ENCODE data around the gene DPH1. TPM values are rescaled to one million over a fixed set of nuclear protein-coding genes. Genes with fewer than 3 reads are reported as not detected.
A peak's percentile ranks its signal among the peaks of the same experiment; 100 is the strongest.

The DPH1 gene
- total RNA-seq, 2 donors from 2014 or later, result 31.1 to 48.3 TPM

GRCh38 chr17:1995321-1995892, 34.5 kb upstream of the DPH1 start:
- TF ChIP-seq CTCF (conservative IDR thresholded peaks at IDR 0.05), result no peak
- H3K4me1 ChIP-seq (ENCODE audit: control insufficient read depth, insufficient read depth, low read length), result peaks cover 31% of the 10 kb centered on the region
- Mint-ChIP-seq H3K27me3 (ENCODE audit: insufficient read depth) (peaks cover 31% of the 10 kb centered on the region), H3K9me3 (no peaks in the 10 kb centered on the region), H3K4me3 (peak overlapping the region; percentile 10), H3K27ac (peak overlapping the region; percentile 10), H3K36me3 (ENCODE audit: low read depth) (peaks cover 2% of the 10 kb centered on the region), H3K4me1 (peaks cover 34% of the 10 kb centered on the region)
- no peak overlapping the region for H3K27ac ChIP-seq (ENCODE audit: low read depth, low read length)
- H3K9me3 ChIP-seq (ENCODE audit: control insufficient read depth, low read length), result no peaks in the 10 kb centered on the region
- DNase-seq, result no peak
- H3K4me3 ChIP-seq (ENCODE audit: low read length), result no peak overlapping the region
- 82 to 86% methylated on average over 13 to 16 of the region's 16 CpGs for WGBS, 2 experiments (ENCODE audit: insufficient coverage in 1 of 2, insufficient read length in 1 of 2)
- H3K27me3 ChIP-seq (ENCODE audit: control insufficient read depth, insufficient read depth, low read length, poor library complexity, severe bottlenecking), result no peaks in the 10 kb centered on the region
- H3K36me3 ChIP-seq (ENCODE audit: control insufficient read depth, insufficient read depth, low read length), result peaks cover 7% of the 10 kb centered on the region
- H3K9ac ChIP-seq (ENCODE audit: extremely low read depth, low read length, poor library complexity, severe bottlenecking), result no peak overlapping the region

GRCh38 chr17:1995907-1996799, 33.8 kb upstream of the DPH1 start:
- Mint-ChIP-seq H3K4me3 (peak overlapping the region; percentile 10), H3K27me3 (ENCODE audit: insufficient read depth) (peaks cover 29% of the 10 kb centered on the region), H3K27ac (peak overlapping the region; percentile 31), H3K36me3 (ENCODE audit: low read depth) (peaks cover 2% of the 10 kb centered on the region), H3K4me1 (peaks cover 30% of the 10 kb centered on the region), H3K9me3 (no peaks in the 10 kb centered on the region)
- peak overlapping the region; percentile 61 for H3K4me3 ChIP-seq (ENCODE audit: low read length)
- 70% methylated on average over 7 to 13 of the region's 14 CpGs for WGBS, 2 experiments (ENCODE audit: insufficient coverage in 1 of 2, insufficient read length in 1 of 2)
- no peaks in the 10 kb centered on the region for H3K27me3 ChIP-seq (ENCODE audit: control insufficient read depth, insufficient read depth, low read length, poor library complexity, severe bottlenecking)
- H3K27ac ChIP-seq (ENCODE audit: low read depth, low read length), result no peak overlapping the region
- TF ChIP-seq CTCF (conservative IDR thresholded peaks at IDR 0.05), result no peak
- peaks cover 31% of the 10 kb centered on the region for H3K4me1 ChIP-seq (ENCODE audit: control insufficient read depth, insufficient read depth, low read length)
- no peak for DNase-seq
- H3K9me3 ChIP-seq (ENCODE audit: control insufficient read depth, low read length), result no peaks in the 10 kb centered on the region
- no peak overlapping the region for H3K9ac ChIP-seq (ENCODE audit: extremely low read depth, low read length, poor library complexity, severe bottlenecking)
- peaks cover 7% of the 10 kb centered on the region for H3K36me3 ChIP-seq (ENCODE audit: control insufficient read depth, insufficient read depth, low read length)

GRCh38 chr17:1996800-1997288, 33.1 kb upstream of the DPH1 start:
- no peaks in the 10 kb centered on the region for H3K9me3 Mint-ChIP-seq
- TF ChIP-seq CTCF (conservative IDR thresholded peaks at IDR 0.05), result no peak
- H3K27me3 ChIP-seq (ENCODE audit: control insufficient read depth, insufficient read depth, low read length, poor library complexity, severe bottlenecking), result no peaks in the 10 kb centered on the region
- peak overlapping the region; percentile 56 for H3K27ac Mint-ChIP-seq
- DNase-seq, result no peak
- H3K27ac ChIP-seq (ENCODE audit: low read depth, low read length), result no peak overlapping the region
- H3K4me1 ChIP-seq (ENCODE audit: control insufficient read depth, insufficient read depth, low read length), result peaks cover 31% of the 10 kb centered on the region
- H3K36me3 ChIP-seq (ENCODE audit: control insufficient read depth, insufficient read depth, low read length), result peaks cover 7% of the 10 kb centered on the region
- H3K36me3 Mint-ChIP-seq (ENCODE audit: low read depth), result peaks cover 2% of the 10 kb centered on the region
- H3K4me1 Mint-ChIP-seq, result peaks cover 30% of the 10 kb centered on the region
- H3K9ac ChIP-seq (ENCODE audit: extremely low read depth, low read length, poor library complexity, severe bottlenecking), result no peak overlapping the region
- H3K9me3 ChIP-seq (ENCODE audit: control insufficient read depth, low read length), result no peaks in the 10 kb centered on the region
- peak overlapping the region; percentile 10 for H3K4me3 Mint-ChIP-seq
- H3K27me3 Mint-ChIP-seq (ENCODE audit: insufficient read depth), result peaks cover 25% of the 10 kb centered on the region
- peak overlapping the region; percentile 61 for H3K4me3 ChIP-seq (ENCODE audit: low read length)
- 66 to 80% methylated on average over 5 to 9 of the region's 9 CpGs for WGBS, 2 experiments (ENCODE audit: insufficient coverage in 1 of 2, insufficient read length in 1 of 2)

Data from endodermal cell (in vitro differentiated cells).